Gastrocnemius medialis (tissue), 4 donors: ENCODE results near the gene NINJ2.

Experiments used
- CTCF ChIP-seq, 5 experiments: fragments of 450-650 bp in 3 of 5; fragments of 200-600 bp in 2 of 5; sonication (generic) in 2 of 5; IDR thresholded peaks in 4 of 5; conservative IDR thresholded peaks in 1 of 5; 1 replicate in 4 of 5; 2 replicates in 1 of 5; pipeline ENCODE4 v1.5.1; 2016 to 2019; ENCODE audit warnings: antibody characterized with exemption in 5 of 5, mild to moderate bottlenecking in 3 of 5, moderate library complexity in 3 of 5
- POLR2A ChIP-seq, 2 donors: fragments of 450-650 bp; IDR thresholded peaks; one replicate each; pipeline ENCODE4 v1.6.1; 2017; ENCODE audit warnings: antibody characterized with exemption in 2 of 2, mild to moderate bottlenecking in 2 of 2, moderate library complexity in 2 of 2

GRCh38 chr12:535396-535795, 127.8 kb downstream of the NINJ2 start:
- no peak for TF ChIP-seq POLR2A (IDR thresholded peaks at IDR 0.05)
- TF ChIP-seq CTCF (IDR thresholded peaks at IDR 0.05 in 4 of 5, conservative IDR thresholded peaks at IDR 0.05 in 1 of 5): no peak
